HG03521 (cell line): Measurements from ENCODE around the gene MYD88.
"Not testable (repeated sequence)": the region's sequence is repeated elsewhere in the genome, so short reads cannot be mapped to it uniquely, and the experiment has no call there.

ENCODE experiments used
- ATAC-seq: cut with Tn5 transposase; IDR thresholded peaks from one replicate; pipeline ENCODE4 v1.9.1; 2021; ENCODE audit warnings: mild to moderate bottlenecking, moderate library complexity; ENCODE audit not compliant: unreplicated experiment

The MYD88 gene

DNA sequence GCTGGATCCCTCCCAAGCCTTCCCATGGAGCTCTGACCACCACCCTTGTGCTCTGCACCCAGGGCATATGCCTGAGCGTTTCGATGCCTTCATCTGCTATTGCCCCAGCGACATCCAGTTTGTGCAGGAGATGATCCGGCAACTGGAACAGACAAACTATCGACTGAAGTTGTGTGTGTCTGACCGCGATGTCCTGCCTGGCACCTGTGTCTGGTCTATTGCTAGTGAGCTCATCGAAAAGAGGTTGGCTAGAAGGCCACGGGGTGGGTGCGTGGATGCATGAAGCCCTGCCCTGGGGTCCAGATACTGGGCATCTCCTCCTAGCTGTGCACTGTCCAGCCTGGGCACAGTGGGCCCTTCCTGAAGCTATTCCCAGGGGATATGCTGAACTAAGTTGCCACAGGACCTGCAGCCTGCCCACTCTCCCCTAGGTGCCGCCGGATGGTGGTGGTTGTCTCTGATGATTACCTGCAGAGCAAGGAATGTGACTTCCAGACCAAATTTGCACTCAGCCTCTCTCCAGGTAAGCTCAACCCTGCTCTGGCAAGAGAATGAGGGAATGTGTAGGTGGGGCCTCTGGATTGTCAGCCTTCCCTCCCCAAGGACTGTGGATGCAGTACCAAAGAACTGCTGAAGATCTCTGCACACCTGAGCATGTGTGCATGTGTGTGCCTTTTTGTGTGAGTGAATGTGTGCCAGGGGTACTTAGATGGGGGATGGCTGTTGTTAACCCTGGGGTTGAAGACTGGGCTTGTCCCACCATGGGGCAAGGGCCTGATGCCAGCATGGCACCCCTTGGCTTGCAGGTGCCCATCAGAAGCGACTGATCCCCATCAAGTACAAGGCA, 2.1 kb downstream of the MYD88 start:
- no peak for ATAC-seq

- ATAC-seq: no peak
These were observed 2.9 kb downstream of the MYD88 start for GRCh38 chr3:38141173-38141951.

DNA sequence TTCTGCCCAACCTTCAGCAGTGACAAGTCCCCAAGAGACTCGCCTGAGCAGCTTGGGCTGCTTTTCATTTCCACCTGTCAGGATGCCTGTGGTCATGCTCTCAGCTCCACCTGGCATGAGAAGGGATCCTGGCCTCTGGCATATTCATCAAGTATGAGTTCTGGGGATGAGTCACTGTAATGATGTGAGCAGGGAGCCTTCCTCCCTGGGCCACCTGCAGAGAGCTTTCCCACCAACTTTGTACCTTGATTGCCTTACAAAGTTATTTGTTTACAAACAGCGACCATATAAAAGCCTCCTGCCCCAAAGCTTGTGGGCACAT, 3.5 kb downstream of the MYD88 start:
- no peak for ATAC-seq

DNA sequence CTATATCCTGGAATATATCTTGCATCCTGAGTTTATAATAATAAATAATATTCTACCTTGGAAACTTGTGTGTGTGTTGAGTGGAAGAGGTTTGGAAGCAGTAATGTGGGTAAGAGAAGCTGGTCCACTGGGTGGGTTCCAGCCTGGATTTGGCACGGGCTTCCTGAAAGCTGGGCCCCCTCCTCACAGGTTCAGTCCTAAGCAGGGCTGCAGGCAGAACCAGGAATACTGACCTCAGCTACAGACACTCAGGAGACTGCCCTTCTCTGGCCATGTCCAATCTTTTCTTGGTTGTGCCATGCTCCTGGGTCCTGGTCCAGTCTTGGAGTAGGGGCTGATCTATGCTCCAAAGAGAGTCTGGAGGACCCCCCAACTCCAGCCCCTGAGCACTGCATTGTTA, 4.5 kb downstream of the MYD88 start:
- ATAC-seq: no peak

- no peak for ATAC-seq
These were observed 5.0 kb downstream of the MYD88 start for GRCh38 chr3:38143511-38143910.

- no peak for ATAC-seq
These were observed 8.0 kb downstream of the MYD88 start for GRCh38 chr3:38146504-38146903.

- ATAC-seq: no peak
These were observed 9.0 kb downstream of the MYD88 start for GRCh38 chr3:38147421-38147820.

DNA sequence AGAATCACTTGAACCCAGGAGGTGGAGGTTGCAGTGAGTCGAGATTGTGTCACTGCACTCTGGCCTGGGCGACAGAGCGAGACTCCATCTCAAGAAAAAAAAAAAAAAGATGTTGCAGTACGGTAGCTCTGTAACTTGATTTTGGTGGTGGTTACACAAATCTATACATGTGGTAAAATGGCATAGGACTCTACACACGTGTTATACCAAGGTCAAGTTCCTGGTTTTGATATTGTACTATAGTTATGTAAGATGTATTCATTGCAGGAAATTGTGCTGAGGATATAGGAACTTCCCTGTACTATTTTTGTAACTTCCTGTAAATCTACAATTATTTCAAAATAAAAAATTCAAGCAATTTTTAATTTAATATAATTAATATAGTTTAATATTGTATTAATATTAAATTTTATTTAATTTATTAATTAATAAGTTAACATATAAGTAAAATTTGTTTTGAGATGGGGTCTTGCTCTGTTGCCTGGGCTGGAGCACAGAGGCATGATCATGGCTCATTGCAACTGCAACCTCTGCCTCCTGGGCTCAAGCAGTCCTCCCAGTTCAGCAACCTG, 9.9 kb downstream of the MYD88 start:
- ATAC-seq: no peak

DNA sequence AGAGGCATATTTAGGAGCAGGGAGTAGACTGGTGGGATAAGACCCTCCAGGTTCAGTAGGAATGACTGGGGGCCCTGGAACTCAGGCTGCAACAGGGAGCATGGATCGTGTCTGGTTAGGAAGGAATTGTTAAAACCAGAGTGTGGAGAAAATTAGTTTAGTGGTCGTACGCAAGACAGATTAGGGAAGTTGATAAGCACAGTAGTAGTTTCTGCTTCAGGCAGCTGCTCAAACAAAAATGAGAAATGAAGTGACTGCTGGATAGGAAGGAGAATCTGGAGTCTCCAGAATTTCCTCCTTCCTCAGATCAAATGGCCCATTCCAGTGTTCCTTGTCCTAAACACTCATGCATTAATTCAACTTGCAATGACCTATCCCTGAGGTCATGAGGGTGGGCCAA, 11.2 kb downstream of the MYD88 start:
- ATAC-seq: no peak

DNA sequence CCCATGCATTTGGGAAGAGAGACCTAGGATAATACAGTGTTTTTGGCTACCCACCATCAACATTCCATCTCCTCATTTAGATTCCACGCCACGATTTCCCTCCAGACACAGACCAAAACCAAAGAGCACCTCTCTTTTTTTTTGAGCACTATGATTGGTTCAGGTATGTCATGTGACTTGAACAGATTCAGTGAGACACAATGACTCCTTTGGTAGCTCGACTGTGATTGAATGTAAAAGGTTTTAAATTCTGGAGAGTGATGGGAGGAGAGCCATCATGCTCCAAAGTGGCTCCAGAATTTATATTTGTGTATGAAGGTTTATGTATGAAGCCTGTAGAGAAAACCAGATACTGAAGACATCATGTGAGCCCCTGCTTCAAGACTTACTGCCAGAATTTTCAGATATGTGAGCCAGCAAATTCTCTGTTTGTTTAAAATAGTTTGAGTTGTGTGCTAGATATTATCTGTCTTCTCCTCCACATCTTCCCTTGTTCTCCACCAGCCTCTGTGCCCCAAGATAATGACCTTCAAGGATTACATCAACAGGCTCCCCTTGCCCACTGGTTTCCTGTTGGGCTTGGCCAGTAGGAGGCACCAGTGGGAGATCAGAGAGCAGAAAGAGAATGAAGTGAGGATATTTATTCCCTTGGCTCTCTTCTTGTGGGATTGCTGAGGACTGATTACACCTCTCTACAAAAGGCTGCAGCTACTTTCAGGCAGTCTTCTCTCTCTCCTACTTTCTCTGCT, 12.5 kb downstream of the MYD88 start:
- ATAC-seq: no peak

GRCh38 chr3:38151667-38152265, 13.3 kb downstream of the MYD88 start:
- no peak for ATAC-seq

DNA sequence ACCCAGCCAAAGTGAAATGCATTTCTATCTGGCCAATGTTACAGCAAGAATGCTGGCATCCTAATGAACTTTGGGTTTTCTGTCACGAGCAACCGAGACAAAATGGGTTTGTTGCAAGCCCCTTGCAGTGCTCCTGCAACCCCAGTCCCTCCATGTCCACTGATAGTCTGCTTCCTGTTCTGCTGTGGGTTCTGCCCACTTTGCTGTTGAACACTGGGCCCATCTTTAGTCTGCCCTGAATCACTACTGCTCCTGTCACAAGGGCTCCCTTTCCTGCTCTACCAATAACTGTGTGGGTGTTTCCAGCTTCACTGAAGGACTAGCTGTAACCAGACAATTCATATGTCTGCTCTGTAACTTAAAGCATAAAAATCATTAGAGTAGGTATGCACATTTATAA, 14.1 kb downstream of the MYD88 start:
- ATAC-seq: no peak

- no peak for ATAC-seq
These were observed 14.8 kb downstream of the MYD88 start for GRCh38 chr3:38153221-38153620.

- ATAC-seq: no peak
These were observed 15.6 kb downstream of the MYD88 start for GRCh38 chr3:38154033-38154494.

DNA sequence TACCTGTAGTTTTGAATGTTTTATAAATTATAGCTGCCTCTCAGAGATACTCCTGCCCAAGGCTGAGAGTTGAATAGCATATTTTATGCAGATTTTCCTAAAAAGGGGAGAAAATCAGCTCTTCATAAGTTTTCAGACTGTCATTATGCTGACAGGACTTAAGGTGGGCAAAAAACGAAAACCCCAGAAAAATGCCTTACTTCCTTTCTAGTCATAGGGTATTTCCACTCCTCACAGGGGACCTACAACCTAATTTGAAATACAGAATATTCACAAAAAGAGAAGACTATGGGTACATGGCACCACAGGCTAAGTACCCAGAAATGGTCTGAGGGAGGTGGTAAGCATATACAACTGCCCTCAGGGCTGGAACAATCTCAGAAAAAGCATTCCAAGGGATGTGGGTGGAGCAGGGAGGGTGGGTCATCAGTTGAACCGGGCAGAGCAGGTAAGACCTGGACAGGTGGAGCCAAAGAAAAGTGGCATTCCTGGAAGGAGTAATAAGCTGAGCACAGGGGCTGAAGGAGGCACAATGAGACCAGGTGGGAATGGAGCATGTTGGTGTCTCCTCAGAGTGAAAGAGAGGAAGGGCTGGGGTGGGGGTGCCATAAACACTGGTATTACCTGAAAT, 16.3 kb downstream of the MYD88 start:
- ATAC-seq: no peak

DNA sequence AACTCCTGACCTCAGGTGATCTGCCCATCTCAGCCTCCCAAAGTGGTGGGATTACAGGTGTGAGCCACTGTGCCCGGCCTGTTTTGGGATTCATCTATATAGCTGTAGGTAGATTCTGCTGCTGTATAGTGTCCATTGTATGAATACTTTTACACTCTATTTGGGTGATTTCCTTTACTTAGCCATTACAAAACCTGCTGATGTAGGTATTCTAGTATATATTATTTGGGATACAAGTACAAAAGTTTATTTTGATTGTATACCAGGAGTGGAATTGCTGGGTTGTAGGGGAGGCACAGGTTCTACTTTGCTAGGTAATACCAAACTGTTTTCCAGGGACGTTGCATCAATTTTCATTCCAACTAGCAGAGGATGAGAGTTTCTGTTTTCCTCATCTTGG, 17.4 kb downstream of the MYD88 start:
- no peak for ATAC-seq

GRCh38 chr3:38157117-38157516, 18.7 kb downstream of the MYD88 start:
- ATAC-seq: no peak

GRCh38 chr3:38157595-38157994, 19.1 kb downstream of the MYD88 start:
- ATAC-seq: no peak

GRCh38 chr3:38158472-38158871, 20.0 kb downstream of the MYD88 start:
- no peak for ATAC-seq

DNA sequence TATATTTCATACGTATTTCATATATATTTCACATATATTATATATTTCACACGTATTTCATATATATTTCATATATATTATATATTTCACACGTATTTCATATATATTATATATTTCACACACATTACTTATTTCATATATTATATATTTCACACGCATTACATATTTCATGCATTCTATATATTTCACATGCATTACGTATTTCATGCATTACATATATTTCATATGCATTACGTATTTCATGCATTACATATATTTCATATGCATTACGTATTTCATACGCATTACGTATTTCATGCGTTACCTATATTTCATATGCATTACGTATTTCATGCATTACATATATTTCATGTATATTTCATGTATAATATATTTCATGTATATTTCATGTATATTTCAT, 22.2 kb downstream of the MYD88 start:
- not testable (repeated sequence) for ATAC-seq
